ENCODE measurements around the gene PRDM16. TPM values are rescaled to one million over a fixed set of nuclear protein-coding genes. Genes with fewer than 3 reads are reported as not detected.

The PRDM16 gene
- total RNA-seq, 4 donors from 2014 or later, result 15.7 to 54.3 (median 27.6) TPM

GRCh38 chr1:3198371-3199271 lies 129.6 kb downstream of the PRDM16 start:
- Histone ChIP-seq H3K9me3 (no peaks in the 10 kb centered on the region), H3K4me3 (replicated peaks in 1 of 3) (no peak overlapping the region), H3K4me1 (peaks cover 0 to 4% of the 10 kb centered on the region in 2 donors), H3K27ac (no peak overlapping the region), H3K36me3 (no peaks in the 10 kb centered on the region), H3K27me3 (no peaks in the 10 kb centered on the region)
- peak; percentile 35 to 75 for DNase-seq
- WGBS, 2 donors, result 80 to 87% methylated on average over 27 to 40 of the region's 40 CpGs
- no peak for TF ChIP-seq CTCF (IDR thresholded peaks at IDR 0.05)
- intact Hi-C loops (cut with DNase I), result no loop called here

- H3K36me3 ChIP-seq, result no peaks in the 10 kb centered on the region
- no peaks in the 10 kb centered on the region for H3K9me3 ChIP-seq
- TF ChIP-seq CTCF (IDR thresholded peaks at IDR 0.05) (no peak), POLR2A (IDR thresholded peaks at IDR 0.05) (no peak)
- H3K27me3 ChIP-seq, result no peaks in the 10 kb centered on the region
- no peak overlapping the region for H3K4me3 ChIP-seq (replicated peaks in 1 of 3)
- intact Hi-C loops (cut with DNase I), result no loop called here
- DNase-seq, result no peak
- H3K27ac ChIP-seq, result no peak overlapping the region
- no peaks in the 10 kb centered on the region for H3K4me1 ChIP-seq
- WGBS, 2 donors, result 58 to 66% methylated on average over 20 of the region's 20 CpGs
Measured at GRCh38 chr1:3204725-3205124, 135.7 kb downstream of the PRDM16 start.

GRCh38 chr1:3205815-3206214 lies 136.8 kb downstream of the PRDM16 start:
- no peak overlapping the region for H3K4me3 ChIP-seq (replicated peaks in 1 of 3)
- no peaks in the 10 kb centered on the region for H3K9me3 ChIP-seq
- intact Hi-C loops (cut with DNase I), result no loop called here
- no peaks in the 10 kb centered on the region for H3K36me3 ChIP-seq
- no peak overlapping the region for H3K27ac ChIP-seq
- no peaks in the 10 kb centered on the region for H3K4me1 ChIP-seq
- DNase-seq, result no peak
- WGBS, 2 donors, result 93 to 100% methylated on average over 6 to 10 of the region's 13 CpGs
- TF ChIP-seq POLR2A (IDR thresholded peaks at IDR 0.05) (no peak), CTCF (IDR thresholded peaks at IDR 0.05) (no peak)
- no peaks in the 10 kb centered on the region for H3K27me3 ChIP-seq

- no peaks in the 10 kb centered on the region for H3K9me3 ChIP-seq
- TF ChIP-seq CTCF (IDR thresholded peaks at IDR 0.05) (no peak), POLR2A (IDR thresholded peaks at IDR 0.05) (no peak)
- no peak overlapping the region for H3K4me3 ChIP-seq (replicated peaks in 1 of 3)
- intact Hi-C loops (cut with DNase I), result no loop called here
- H3K27me3 ChIP-seq, result no peaks in the 10 kb centered on the region
- H3K27ac ChIP-seq, result no peak overlapping the region
- H3K4me1 ChIP-seq, result no peaks in the 10 kb centered on the region
- DNase-seq, result no peak
- 91 to 92% methylated on average over 13 of the region's 13 CpGs for WGBS, 2 donors
- no peaks in the 10 kb centered on the region for H3K36me3 ChIP-seq
Measured at GRCh38 chr1:3206696-3207095, 137.7 kb downstream of the PRDM16 start.

GRCh38 chr1:3207217-3207848 lies 138.3 kb downstream of the PRDM16 start:
- H3K4me3 ChIP-seq (replicated peaks in 1 of 3), result no peak overlapping the region
- no peaks in the 10 kb centered on the region for H3K36me3 ChIP-seq
- H3K9me3 ChIP-seq, result no peaks in the 10 kb centered on the region
- intact Hi-C loops (cut with DNase I), result no loop called here
- no peaks in the 10 kb centered on the region for H3K4me1 ChIP-seq
- WGBS, 2 donors, result 77 to 80% methylated on average over 23 to 26 of the region's 26 CpGs
- no peak for DNase-seq
- TF ChIP-seq CTCF (IDR thresholded peaks at IDR 0.05) (no peak), POLR2A (IDR thresholded peaks at IDR 0.05) (no peak)
- H3K27me3 ChIP-seq, result no peaks in the 10 kb centered on the region
- H3K27ac ChIP-seq, result no peak overlapping the region

Data from thyroid gland (tissue), 4 donors.